ENCODE data around the gene FZD4. TPM values are rescaled to one million over a fixed set of nuclear protein-coding genes. Genes with fewer than 3 reads are reported as not detected.
"Not testable (repeated sequence)": the region's sequence is repeated elsewhere in the genome, so short reads cannot be mapped to it uniquely, and the experiment has no call there.

The FZD4 gene
- total RNA-seq, 2 donors from 2014 or later = 0.02 TPM; not detected in 1

DNA sequence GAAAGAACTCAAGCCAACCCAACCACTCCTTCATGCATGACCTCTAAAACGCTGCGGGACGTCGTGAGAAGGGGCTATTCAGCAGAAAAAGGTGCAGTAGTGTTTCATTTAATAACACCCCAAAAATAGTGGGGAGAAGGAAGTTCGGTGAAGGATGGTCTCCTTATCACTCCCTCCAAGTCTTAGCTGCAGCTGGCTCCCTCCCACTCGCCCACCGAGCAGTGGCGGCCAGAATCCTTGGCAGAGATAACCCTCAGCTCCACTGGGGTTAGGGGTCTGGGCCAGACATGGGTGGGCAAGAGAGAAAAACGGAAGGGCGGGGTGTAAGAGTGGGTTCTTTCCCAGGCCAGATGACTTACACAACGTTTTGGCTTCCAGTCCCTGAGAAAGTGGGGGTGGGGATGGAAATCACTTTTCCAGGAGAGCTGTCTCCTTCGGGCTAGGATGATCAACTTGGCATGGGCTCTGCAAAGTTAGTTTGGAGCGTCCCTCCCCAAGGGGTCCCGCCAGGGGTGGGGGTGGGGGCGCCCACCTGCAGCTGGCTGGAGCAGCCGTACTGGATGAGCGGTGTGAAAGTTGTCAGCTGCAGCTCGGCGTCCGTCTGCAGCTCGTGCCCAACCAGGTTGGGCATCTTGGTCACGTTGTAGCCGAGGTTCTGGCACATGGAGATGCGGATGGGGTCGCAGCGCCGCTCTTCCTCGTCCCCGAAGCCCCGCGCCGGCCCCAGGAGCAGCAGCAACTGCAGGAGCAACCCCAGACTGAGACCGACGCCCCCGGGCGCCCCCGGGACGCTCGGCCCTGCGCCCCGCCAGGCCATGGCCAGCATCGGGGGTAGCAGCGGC lies 705 bp downstream of the FZD4 start:
- no peak overlapping the region for H3K27ac Mint-ChIP-seq
- peaks cover 16% of the 10 kb centered on the region for H3K4me1 Mint-ChIP-seq
- H3K4me3 Mint-ChIP-seq = peak overlapping the region; percentile 87
- peaks cover 2% of the 10 kb centered on the region for H3K36me3 Mint-ChIP-seq (ENCODE audit: low read depth)
- ATAC-seq (no peak), DNase-seq (no peak)
- no peaks in the 10 kb centered on the region for H3K9me3 ChIP-seq (ENCODE audit: control insufficient read depth, low read length, poor library complexity, severe bottlenecking)
- peaks cover 35% of the 10 kb centered on the region for H3K27me3 Mint-ChIP-seq

DNA sequence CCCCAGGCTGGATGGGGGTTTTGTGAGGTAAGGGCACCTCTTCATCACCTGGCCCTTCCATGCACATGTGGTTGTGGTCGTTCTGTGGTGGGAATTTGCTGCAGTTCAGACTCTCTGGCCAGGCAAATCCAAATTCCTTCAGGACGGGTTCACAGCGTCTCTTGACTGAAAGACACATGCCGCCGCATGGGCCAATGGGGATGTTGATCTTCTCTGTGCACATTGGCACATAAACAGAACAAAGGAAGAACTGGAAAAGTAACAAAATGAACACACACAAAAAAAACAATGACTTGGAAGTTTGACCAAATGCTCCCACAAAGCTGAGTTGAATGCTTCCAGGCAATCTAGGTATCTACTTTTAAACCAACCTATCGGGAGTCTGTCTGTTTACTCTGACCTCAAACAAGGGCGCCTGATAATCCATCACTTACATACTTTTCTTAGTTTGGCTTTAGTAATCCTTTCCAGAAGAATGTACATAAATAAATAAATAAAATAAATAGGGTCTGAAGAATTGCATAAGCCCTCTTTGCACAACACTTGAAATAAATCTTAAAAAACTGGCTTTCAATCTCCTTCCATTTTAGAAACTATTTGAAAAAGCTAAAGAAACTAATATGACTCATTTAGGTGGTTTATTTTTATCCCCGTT lies 2.8 kb downstream of the FZD4 start:
- ATAC-seq (no peak), DNase-seq (no peak)
- no peaks in the 10 kb centered on the region for H3K9me3 ChIP-seq (ENCODE audit: control insufficient read depth, low read length, poor library complexity, severe bottlenecking)
- Mint-ChIP-seq H3K36me3 (ENCODE audit: low read depth) (peaks cover 2% of the 10 kb centered on the region), H3K4me3 (no peak overlapping the region), H3K27ac (no peak overlapping the region), H3K4me1 (peaks cover 17% of the 10 kb centered on the region), H3K27me3 (peaks cover 38% of the 10 kb centered on the region)

- Mint-ChIP-seq H3K27ac (no peak overlapping the region), H3K36me3 (ENCODE audit: low read depth) (peaks cover 2% of the 10 kb centered on the region), H3K4me1 (peaks cover 15% of the 10 kb centered on the region), H3K27me3 (peaks cover 34% of the 10 kb centered on the region), H3K4me3 (no peak overlapping the region)
- ATAC-seq (no peak), DNase-seq (no peak)
- H3K9me3 ChIP-seq (ENCODE audit: control insufficient read depth, low read length, poor library complexity, severe bottlenecking) = no peaks in the 10 kb centered on the region
Observed at GRCh38 chr11:86951706-86952105, 3.5 kb downstream of the FZD4 start.

DNA sequence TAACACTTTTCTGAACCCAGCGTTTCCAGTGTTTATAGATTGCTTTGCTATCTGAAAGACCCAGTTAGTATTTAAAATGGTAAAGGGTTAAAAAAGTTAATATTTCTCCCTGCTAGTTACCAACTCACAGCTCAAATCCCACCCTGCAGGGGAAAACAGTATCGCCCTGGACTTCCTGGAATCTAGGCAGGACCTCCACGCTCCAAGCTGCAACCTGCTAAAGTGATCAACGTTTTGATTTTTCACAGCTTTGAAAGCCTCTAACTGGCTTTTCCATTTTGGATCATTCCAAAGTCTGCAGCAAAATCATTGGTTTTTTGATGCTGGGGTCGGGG lies 4.6 kb downstream of the FZD4 start:
- no peak for ATAC-seq
- peaks cover 7% of the 10 kb centered on the region for H3K4me1 Mint-ChIP-seq
- no peak overlapping the region for H3K27ac Mint-ChIP-seq

DNA sequence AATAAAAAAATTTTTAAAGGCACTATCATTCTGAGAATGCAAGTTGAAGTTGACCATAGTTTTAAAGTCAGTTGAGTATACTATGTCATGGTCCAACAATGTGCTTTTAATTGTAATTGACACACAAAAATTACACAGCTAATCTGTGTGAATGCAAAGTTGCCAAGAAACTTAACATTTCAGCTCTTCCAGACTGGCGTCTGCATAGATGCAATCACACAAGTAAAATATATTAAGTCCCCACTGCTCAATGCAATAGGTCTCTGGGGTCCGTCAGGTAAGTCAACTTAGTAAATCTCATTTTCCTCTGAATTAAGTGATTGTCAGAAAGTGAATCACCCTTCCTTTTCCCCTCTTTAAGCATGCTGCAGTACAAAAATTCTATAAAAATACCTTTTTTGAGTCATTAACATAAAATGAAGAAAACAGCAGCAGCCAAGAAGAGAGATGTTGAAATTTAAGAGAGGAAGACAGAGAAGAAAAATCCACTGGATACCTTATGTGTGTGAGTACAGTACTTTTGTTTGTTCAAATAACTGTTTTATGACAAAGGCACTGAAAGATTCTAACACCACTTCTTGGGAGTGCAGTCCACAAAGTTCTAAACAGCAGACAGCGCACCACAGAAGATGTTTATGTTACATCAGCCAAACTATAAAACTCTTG lies 5.1 kb downstream of the FZD4 start:
- Mint-ChIP-seq H3K27ac (no peak overlapping the region), H3K36me3 (ENCODE audit: low read depth) (no peaks in the 10 kb centered on the region), H3K27me3 (peaks cover 36% of the 10 kb centered on the region), H3K4me3 (no peak overlapping the region), H3K4me1 (peaks cover 5% of the 10 kb centered on the region)
- no peak for DNase-seq
- no peak for ATAC-seq
- H3K9me3 ChIP-seq (ENCODE audit: control insufficient read depth, low read length, poor library complexity, severe bottlenecking) = no peaks in the 10 kb centered on the region

More for the DNA sequence above, 4.6 kb downstream of the FZD4 start:
- Mint-ChIP-seq H3K27me3 (peaks cover 36% of the 10 kb centered on the region), H3K36me3 (ENCODE audit: low read depth) (peaks cover 2% of the 10 kb centered on the region), H3K4me3 (no peak overlapping the region)
- DNase-seq = no peak
- H3K9me3 ChIP-seq (ENCODE audit: control insufficient read depth, low read length, poor library complexity, severe bottlenecking) = no peaks in the 10 kb centered on the region

DNA sequence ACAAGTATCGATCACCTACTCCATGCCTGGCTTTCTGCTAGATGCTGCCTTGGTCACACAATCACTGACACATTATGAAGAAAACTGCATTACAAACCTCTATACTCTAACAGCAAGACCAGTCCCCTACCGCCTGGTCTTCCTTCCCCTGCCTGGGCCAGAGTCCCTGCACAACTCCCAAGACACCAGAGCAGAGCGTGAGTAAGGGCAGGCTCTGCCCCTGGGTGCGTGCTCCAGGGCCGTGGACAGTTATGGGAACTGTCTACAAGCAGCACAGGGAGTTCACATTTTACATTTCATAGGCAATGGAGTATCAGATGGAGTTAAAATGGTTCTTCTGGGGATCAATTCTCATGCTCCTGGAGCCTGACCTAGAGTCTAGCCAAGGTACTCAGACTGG lies 6.5 kb downstream of the FZD4 start:
- no peak overlapping the region for H3K27ac Mint-ChIP-seq
- ATAC-seq (no peak), DNase-seq (no peak)
- no peaks in the 10 kb centered on the region for H3K36me3 Mint-ChIP-seq (ENCODE audit: low read depth)
- H3K4me1 Mint-ChIP-seq = peaks cover 2% of the 10 kb centered on the region
- H3K27me3 Mint-ChIP-seq = peaks cover 35% of the 10 kb centered on the region
- no peaks in the 10 kb centered on the region for H3K9me3 ChIP-seq (ENCODE audit: control insufficient read depth, low read length, poor library complexity, severe bottlenecking)
- H3K4me3 Mint-ChIP-seq = no peak overlapping the region

- peaks cover 2% of the 10 kb centered on the region for H3K4me1 Mint-ChIP-seq
- no peaks in the 10 kb centered on the region for H3K36me3 Mint-ChIP-seq (ENCODE audit: low read depth)
- no peak overlapping the region for H3K27ac Mint-ChIP-seq
- DNase-seq = no peak
- ATAC-seq = no peak
- H3K4me3 Mint-ChIP-seq = no peak overlapping the region
- no peaks in the 10 kb centered on the region for H3K9me3 ChIP-seq (ENCODE audit: control insufficient read depth, low read length, poor library complexity, severe bottlenecking)
- peaks cover 32% of the 10 kb centered on the region for H3K27me3 Mint-ChIP-seq
Observed at GRCh38 chr11:86947541-86947940, 7.7 kb downstream of the FZD4 start.

DNA sequence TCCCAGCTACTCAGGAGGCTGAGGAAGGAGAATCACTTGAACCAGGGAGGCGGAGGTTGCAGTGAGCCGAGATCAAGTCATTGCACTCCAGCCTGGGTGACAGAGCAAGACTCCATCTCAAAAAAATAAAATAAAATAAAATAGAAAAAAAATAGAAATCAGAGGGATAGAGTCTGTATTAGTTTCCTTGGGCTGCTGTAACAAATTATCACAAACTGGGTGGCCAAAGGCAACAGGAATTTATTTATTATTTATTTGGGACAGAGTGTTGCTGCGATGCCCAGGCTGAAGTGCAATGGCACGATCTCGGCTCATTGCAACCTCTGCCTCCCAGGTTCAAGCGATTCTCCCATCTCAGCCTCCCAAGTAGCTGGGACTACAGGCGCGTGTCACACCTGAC lies 11.7 kb downstream of the FZD4 start:
- H3K36me3 Mint-ChIP-seq (ENCODE audit: low read depth); H3K27ac Mint-ChIP-seq; H3K4me3 Mint-ChIP-seq; DNase-seq; H3K4me1 Mint-ChIP-seq; ATAC-seq; H3K9me3 ChIP-seq (ENCODE audit: control insufficient read depth, low read length, poor library complexity, severe bottlenecking): not testable (repeated sequence)
- peaks cover 25% of the 10 kb centered on the region for H3K27me3 Mint-ChIP-seq

GRCh38 chr11:86941871-86942599 lies 13.2 kb downstream of the FZD4 start:
- no peak overlapping the region for H3K4me3 Mint-ChIP-seq
- H3K9me3 ChIP-seq (ENCODE audit: control insufficient read depth, low read length, poor library complexity, severe bottlenecking) = no peaks in the 10 kb centered on the region
- DNase-seq (no peak), ATAC-seq (no peak)
- no peaks in the 10 kb centered on the region for H3K36me3 Mint-ChIP-seq (ENCODE audit: low read depth)
- peaks cover 25% of the 10 kb centered on the region for H3K27me3 Mint-ChIP-seq
- H3K27ac Mint-ChIP-seq = no peak overlapping the region
- H3K4me1 Mint-ChIP-seq = peaks cover 7% of the 10 kb centered on the region

GRCh38 chr11:86941077-86941870 lies 13.9 kb downstream of the FZD4 start:
- no peak overlapping the region for H3K4me3 Mint-ChIP-seq
- no peak overlapping the region for H3K27ac Mint-ChIP-seq
- no peaks in the 10 kb centered on the region for H3K9me3 ChIP-seq (ENCODE audit: control insufficient read depth, low read length, poor library complexity, severe bottlenecking)
- H3K4me1 Mint-ChIP-seq = peaks cover 7% of the 10 kb centered on the region
- DNase-seq (no peak), ATAC-seq (no peak)
- peaks cover 21% of the 10 kb centered on the region for H3K27me3 Mint-ChIP-seq
- no peaks in the 10 kb centered on the region for H3K36me3 Mint-ChIP-seq (ENCODE audit: low read depth)

DNA sequence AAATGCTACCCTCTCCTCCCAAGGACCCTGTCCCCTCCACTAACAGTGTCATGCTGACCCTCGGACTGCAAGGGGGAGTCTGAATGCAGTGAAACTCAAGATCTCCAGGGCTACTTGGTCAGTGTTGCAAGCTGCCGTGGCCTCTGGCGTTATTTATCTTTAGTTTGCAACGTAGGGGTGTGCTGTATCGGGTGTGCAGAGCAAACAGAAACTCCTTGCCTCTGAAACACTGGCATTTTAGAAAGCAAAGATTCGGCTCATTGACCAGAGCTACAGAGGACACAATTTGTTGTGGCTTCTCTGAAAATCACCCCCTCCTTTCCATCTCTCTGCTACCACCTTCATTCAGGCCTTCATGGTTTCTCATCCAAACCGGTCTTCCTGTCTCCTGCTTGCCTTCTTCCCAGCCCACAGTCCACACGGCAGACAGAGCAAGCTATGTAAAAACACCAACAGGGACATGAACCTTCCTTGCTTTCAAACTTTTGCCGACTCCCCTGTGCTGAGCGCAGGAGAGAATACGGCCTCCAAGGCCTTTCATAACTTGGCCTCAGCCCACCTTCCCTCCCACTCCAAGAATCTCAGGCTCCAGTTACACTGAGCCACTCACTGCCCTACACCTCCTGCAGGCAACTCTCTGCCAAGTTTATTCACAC lies 14.9 kb downstream of the FZD4 start:
- Mint-ChIP-seq H3K36me3 (ENCODE audit: low read depth) (no peaks in the 10 kb centered on the region), H3K4me3 (no peak overlapping the region), H3K27me3 (peaks cover 16% of the 10 kb centered on the region), H3K4me1 (peaks cover 7% of the 10 kb centered on the region), H3K27ac (no peak overlapping the region)
- ATAC-seq (no peak), DNase-seq (no peak)
- no peaks in the 10 kb centered on the region for H3K9me3 ChIP-seq (ENCODE audit: control insufficient read depth, low read length, poor library complexity, severe bottlenecking)
